ENCODE results near the gene ZDHHC20. TPM values are rescaled to one million over a fixed set of nuclear protein-coding genes. Genes with fewer than 3 reads are reported as not detected.
"Not testable (repeated sequence)": the region's sequence is repeated elsewhere in the genome, so short reads cannot be mapped to it uniquely, and the experiment has no call there.

The ZDHHC20 gene
- total RNA-seq, 1 donor from 2014 or later, result 82.0 TPM

GRCh38 chr13:21399741-21400140 is 59.4 kb downstream of the ZDHHC20 start:
- no peak overlapping the region for H3K27ac ChIP-seq
- no peak for TF ChIP-seq CTCF (IDR thresholded peaks at IDR 0.05)
- intact Hi-C loops (cut with DNase I), result no loop called here
- ATAC-seq, result no peak
- H3K36me3 ChIP-seq, result peaks cover 63% of the 10 kb centered on the region
- no peaks in the 10 kb centered on the region for H3K9me3 ChIP-seq
- H3K4me3 ChIP-seq, result no peak overlapping the region
- DNase-seq, result no peak
- H3K4me1 ChIP-seq, result no peaks in the 10 kb centered on the region
- no peaks in the 10 kb centered on the region for H3K27me3 ChIP-seq (ENCODE audit: low read depth)

GRCh38 chr13:21395953-21396352 is 63.1 kb downstream of the ZDHHC20 start:
- DNase-seq (no peak), ATAC-seq (no peak)
- Histone ChIP-seq H3K4me3 (no peak overlapping the region), H3K9me3 (no peaks in the 10 kb centered on the region), H3K27ac (no peak overlapping the region), H3K27me3 (ENCODE audit: low read depth) (no peaks in the 10 kb centered on the region), H3K4me1 (no peaks in the 10 kb centered on the region), H3K36me3 (peaks cover 62% of the 10 kb centered on the region)
- no peak for TF ChIP-seq CTCF (IDR thresholded peaks at IDR 0.05)
- intact Hi-C loops (cut with DNase I), result no loop called here

GRCh38 chr13:21389124-21389523 is 70.0 kb downstream of the ZDHHC20 start:
- no peaks in the 10 kb centered on the region for H3K27me3 ChIP-seq (ENCODE audit: low read depth)
- ATAC-seq, result no peak
- DNase-seq, result no peak
- H3K36me3 ChIP-seq, result peaks cover 78% of the 10 kb centered on the region
- H3K27ac ChIP-seq, result no peak overlapping the region
- H3K4me3 ChIP-seq, result no peak overlapping the region
- no peaks in the 10 kb centered on the region for H3K9me3 ChIP-seq
- H3K4me1 ChIP-seq, result no peaks in the 10 kb centered on the region
- intact Hi-C loops (cut with DNase I), result no loop called here
- no peak for TF ChIP-seq CTCF (IDR thresholded peaks at IDR 0.05)

GRCh38 chr13:21385710-21386109 is 73.4 kb downstream of the ZDHHC20 start:
- Histone ChIP-seq H3K4me1 (no peaks in the 10 kb centered on the region), H3K27ac (no peak overlapping the region), H3K36me3 (peaks cover 85% of the 10 kb centered on the region), H3K9me3 (no peaks in the 10 kb centered on the region), H3K27me3 (ENCODE audit: low read depth) (no peaks in the 10 kb centered on the region), H3K4me3 (no peak overlapping the region)
- no peak for DNase-seq
- TF ChIP-seq CTCF (IDR thresholded peaks at IDR 0.05), result no peak
- intact Hi-C loops (cut with DNase I), result no loop called here
- no peak for ATAC-seq

- Histone ChIP-seq H3K4me1 (no peaks in the 10 kb centered on the region), H3K9me3 (no peaks in the 10 kb centered on the region), H3K27me3 (ENCODE audit: low read depth) (no peaks in the 10 kb centered on the region), H3K4me3 (no peak overlapping the region), H3K36me3 (peaks cover 83% of the 10 kb centered on the region), H3K27ac (no peak overlapping the region)
- intact Hi-C loops (cut with DNase I), result no loop called here
- no peak for ATAC-seq
- DNase-seq, result no peak
- TF ChIP-seq CTCF (IDR thresholded peaks at IDR 0.05), result no peak
Observed at GRCh38 chr13:21383090-21383489, 76.0 kb downstream of the ZDHHC20 start.

- intact Hi-C loops (cut with DNase I); H3K4me1 ChIP-seq; DNase-seq; H3K4me3 ChIP-seq; ATAC-seq; H3K9me3 ChIP-seq; H3K27me3 ChIP-seq (ENCODE audit: low read depth); H3K27ac ChIP-seq: not testable (repeated sequence)
- peaks cover 74% of the 10 kb centered on the region for H3K36me3 ChIP-seq
Observed at GRCh38 chr13:21376998-21377985, 81.8 kb downstream of the ZDHHC20 start.
